Heart left ventricle (tissue), 16 donors: ENCODE data around the gene SLC46A3. TPM values are rescaled to one million over a fixed set of nuclear protein-coding genes. Genes with fewer than 3 reads are reported as not detected.
A peak's percentile ranks its signal among the peaks of the same experiment; 100 is the strongest.

Source experiments
- ATAC-seq, 4 donors: fragments of 200-7000 bp; cut with Tn5 transposase; one replicate each; pipeline ENCODE4 v1.9.1; 2020 to 2022; ENCODE audit warnings: moderate library complexity in 4 of 4, mild to moderate bottlenecking in 3 of 4, moderate number of reproducible peaks in 1 of 4
- DNase-seq, 5 donors: peaks; one replicate each; pipeline ENCODE4 v3.0.0-alpha.2; 2020
- H3K27ac ChIP-seq, 12 donors: fragments of 200-600 bp; sonication (generic) in 4 of 12; one replicate each; pipeline versions ENCODE4 v1.5.0 to v1.8.0; 2016 to 2022; ENCODE audit warnings: mild to moderate bottlenecking in 2 of 12
- H3K27me3 ChIP-seq, 9 donors: fragments of 200-600 bp; sonication (generic) in 2 of 9; one replicate each; pipeline versions ENCODE4 v1.5.1 to v1.8.0; 2016 to 2022; ENCODE audit warnings: mild to moderate bottlenecking in 3 of 9
- H3K36me3 ChIP-seq, 9 donors: fragments of 200-600 bp; sonication (generic) in 2 of 9; one replicate each; pipeline versions ENCODE4 v1.5.0 to v1.8.0; 2018 to 2022; ENCODE audit warnings: mild to moderate bottlenecking in 2 of 9
- H3K4me1 ChIP-seq, 12 donors: fragments of 200-600 bp; sonication (generic) in 4 of 12; one replicate each; pipeline versions ENCODE4 v1.5.0 to v1.8.0; 2016 to 2022; ENCODE audit warnings: mild to moderate bottlenecking in 3 of 12
- H3K4me3 ChIP-seq, 12 donors: fragments of 200-600 bp; sonication (generic) in 4 of 12; one replicate each; pipeline versions ENCODE4 v1.5.0 to v1.8.0; 2017 to 2022; ENCODE audit warnings: mild to moderate bottlenecking in 9 of 12, moderate library complexity in 4 of 12
- H3K9me3 ChIP-seq, 12 donors: fragments of 200-600 bp; sonication (generic) in 4 of 12; one replicate each; pipeline versions ENCODE4 v1.5.0 to v1.8.0; 2016 to 2022; ENCODE audit warnings: mild to moderate bottlenecking in 1 of 12
- POLR2A ChIP-seq, 2 donors: fragments of 450-650 bp; IDR thresholded peaks; one replicate each; pipeline ENCODE4 v1.6.1; 2017; ENCODE audit warnings: antibody characterized with exemption in 2 of 2, mild to moderate bottlenecking in 2 of 2, moderate library complexity in 2 of 2
- WGBS, 4 donors: extraction: QIAGEN DNeasy Blood & Tissue Kit in 2 of 4; methylation state at CpG; one replicate each; pipeline versions ENCODE4 v1.1.5 to v1.1.7; 2013 to 2018; 5-methylcytosine and 5-hydroxymethylcytosine counted together
- intact Hi-C, 10 donors: fragments of 100-400 bp; cut with DNase I; formaldehyde crosslinking; loops; one replicate each; pipeline versions ENCODE4 v1.11.1 to v1.14.2; 2022
- polyA plus RNA-seq, 2 donors: library from polyadenylated mRNA; stranded (reverse); fragments of 200-250 nt; gene quantifications; one replicate each; pipeline ENCODE4 v1.2.3, GENCODE V29; 2013
- total RNA-seq, 9 donors: library from RNA; depleted of rRNA in 2 of 9; stranded (reverse); fragments of >200 nt in 2 of 9; fragmentation: NEBNext Ultra II Directional in 3 of 9; extraction: Animal tissue kit (Norgen Biotek cat#: 25700) in 3 of 9; gene quantifications; one replicate each; pipeline versions ENCODE4 v1.1.0 to v1.2.4, GENCODE V29; 2016 to 2023
- TF ChIP-seq, protein P1 (sequence below), 12 donors: fragments of 200-600 bp; sonication (generic) in 4 of 12; IDR thresholded peaks; one replicate each; pipeline versions ENCODE4 v1.5.0 to v1.8.0; 2018 to 2022; ENCODE audit warnings: antibody characterized with exemption in 12 of 12, mild to moderate bottlenecking in 5 of 12
- donor health status: ischemic (EF 13 %, LVEDD 7.1; RV severe dilation, severe dysfunction).
- donor health status: healthy with polysubstance abuse.
- donor health status: DM: no; HTN: yes; CAD: no.
- donor health status: DM: no; HTN: no; CAD: no.
- donor health status: ischemic (EF 25% LVEDD 6.9; RV normal size, moderate dysfunction).
- donor health status: ischemic (EF 25% LVEDD 5.7; RV mildly dilated, moderate dysfunction).
- donor health status: healthy.
- donor health status: DM: yes; HTN: yes; CAD: no.
- donor health status: ischemic (EF 35%, LVEDD 5.7; RV mildly dilated, moderate dysfunction).
- donor health status: nonischemic (EF 11% LVEDD 7.7; RV severe dilation, severe dysfunction).
- donor health status: DM: yes; HTN: yes; CAD: no.
- donor health status: PGD.
- donor health status: ischemic (EF 29% LVEDD 5.4; RV normal size, mild dysfunction).
- donor health status: nonischemic (EF 23%, LVEDD 6.1; RV moderate dilation, normal function).

Gene SLC46A3
- total and polyA plus RNA-seq, 11 donors: 11.1 to 18.1 (median 16.2) TPM

DNA sequence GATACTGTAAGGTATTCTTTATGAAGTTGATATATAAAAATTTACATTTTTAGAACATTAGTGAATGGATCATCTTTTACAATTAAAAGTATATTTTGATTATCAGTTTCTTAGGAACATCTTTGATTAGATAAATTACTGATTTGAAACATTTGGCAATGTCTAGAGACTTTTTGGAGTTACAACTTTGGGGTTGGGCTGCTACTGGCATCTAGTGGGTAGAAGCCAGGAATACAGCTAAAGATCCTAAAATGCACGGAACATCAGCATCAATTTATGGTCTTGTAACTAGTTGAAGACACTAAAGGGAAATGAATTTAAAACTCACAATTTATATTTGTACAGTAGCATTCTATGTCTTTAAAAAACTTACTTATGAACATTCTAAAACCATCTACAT is 40.0 kb downstream of the SLC46A3 start:
- TF ChIP-seq, protein P1, sequence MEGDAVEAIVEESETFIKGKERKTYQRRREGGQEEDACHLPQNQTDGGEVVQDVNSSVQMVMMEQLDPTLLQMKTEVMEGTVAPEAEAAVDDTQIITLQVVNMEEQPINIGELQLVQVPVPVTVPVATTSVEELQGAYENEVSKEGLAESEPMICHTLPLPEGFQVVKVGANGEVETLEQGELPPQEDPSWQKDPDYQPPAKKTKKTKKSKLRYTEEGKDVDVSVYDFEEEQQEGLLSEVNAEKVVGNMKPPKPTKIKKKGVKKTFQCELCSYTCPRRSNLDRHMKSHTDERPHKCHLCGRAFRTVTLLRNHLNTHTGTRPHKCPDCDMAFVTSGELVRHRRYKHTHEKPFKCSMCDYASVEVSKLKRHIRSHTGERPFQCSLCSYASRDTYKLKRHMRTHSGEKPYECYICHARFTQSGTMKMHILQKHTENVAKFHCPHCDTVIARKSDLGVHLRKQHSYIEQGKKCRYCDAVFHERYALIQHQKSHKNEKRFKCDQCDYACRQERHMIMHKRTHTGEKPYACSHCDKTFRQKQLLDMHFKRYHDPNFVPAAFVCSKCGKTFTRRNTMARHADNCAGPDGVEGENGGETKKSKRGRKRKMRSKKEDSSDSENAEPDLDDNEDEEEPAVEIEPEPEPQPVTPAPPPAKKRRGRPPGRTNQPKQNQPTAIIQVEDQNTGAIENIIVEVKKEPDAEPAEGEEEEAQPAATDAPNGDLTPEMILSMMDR (IDR thresholded peaks at IDR 0.05): peak in 2 of 12 donors; percentile 9 to 18
- TF ChIP-seq POLR2A (IDR thresholded peaks at IDR 0.05): no peak
- H3K4me1 ChIP-seq: no peaks in the 10 kb centered on the region
- peaks cover 0 to 76% (median 67%) of the 10 kb centered on the region in 9 donors for H3K36me3 ChIP-seq

DNA sequence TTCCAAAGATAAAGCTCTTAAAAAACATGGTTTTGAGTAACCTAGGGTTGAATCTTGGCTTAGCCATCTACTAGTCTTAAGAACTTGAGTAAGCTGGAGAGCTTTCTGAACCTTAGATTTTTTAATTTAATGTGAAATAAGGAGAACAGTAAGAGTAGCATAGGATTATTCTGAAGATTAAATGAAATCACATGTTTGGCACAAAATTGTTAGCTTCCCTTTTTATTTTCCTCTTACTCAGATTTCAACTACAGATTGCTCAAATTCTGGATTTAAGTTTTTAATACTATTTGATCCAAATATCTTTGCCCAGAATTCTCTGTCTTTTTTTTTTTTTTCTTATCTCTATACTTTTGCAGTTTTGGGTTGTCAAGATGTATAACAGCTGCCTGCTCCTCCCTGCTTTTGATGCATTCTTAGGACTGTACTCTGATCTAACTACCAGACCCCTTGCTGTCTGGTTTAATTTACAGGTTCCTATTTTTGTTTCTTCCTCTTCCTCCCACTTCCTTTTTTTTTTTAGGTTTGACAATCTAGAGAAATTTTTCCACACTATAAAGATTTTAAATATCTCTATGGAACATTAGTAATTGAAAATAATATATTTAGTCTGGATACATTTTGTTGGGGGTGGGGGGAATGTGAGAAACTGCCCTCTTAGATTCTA is 47.5 kb downstream of the SLC46A3 start:
- intact Hi-C loops: loop anchor here in 1 of 10 donors (10.0 kb wide), 1 partner anchor 124 kb away; no protein-coding TSS in a partner anchor
- no peak overlapping the region for H3K4me3 ChIP-seq
- peaks cover 0 to 26% (median 0%) of the 10 kb centered on the region in 12 donors for H3K4me1 ChIP-seq
- DNase-seq (no peak), ATAC-seq (no peak)
- TF ChIP-seq POLR2A (IDR thresholded peaks at IDR 0.05): no peak
- TF ChIP-seq, protein P1 (IDR thresholded peaks at IDR 0.05): no peak
- no peaks in the 10 kb centered on the region for H3K27me3 ChIP-seq
- H3K9me3 ChIP-seq: no peaks in the 10 kb centered on the region
- H3K36me3 ChIP-seq: peaks cover 0 to 100% (median 100%) of the 10 kb centered on the region in 9 donors
- peak overlapping the region in 2 of 12 donors; percentile 18 to 74 for H3K27ac ChIP-seq

More for the DNA sequence above, 40.0 kb downstream of the SLC46A3 start:
- ATAC-seq: no peak
- Histone ChIP-seq H3K4me3 (no peak overlapping the region), H3K27ac (no peak overlapping the region), H3K27me3 (no peaks in the 10 kb centered on the region), H3K9me3 (no peaks in the 10 kb centered on the region)
- 79 to 95% (median 82%) methylated on average over 1 of the region's 1 CpG for WGBS, 4 donors
- intact Hi-C loops: loop anchor here in 4 of 10 donors (2.0 to 10.0 kb wide), 3 partner anchors 116 to 118 kb away; no protein-coding TSS in a partner anchor
- no peak for DNase-seq

- WGBS, 4 donors: 88 to 94% (median 89%) methylated on average over 9 of the region's 9 CpGs
- ATAC-seq: no peak
- H3K9me3 ChIP-seq: no peaks in the 10 kb centered on the region
These were observed 51.8 kb downstream of the SLC46A3 start for GRCh38 chr13:28666897-28667488.

More at GRCh38 chr13:28666897-28667488, 51.8 kb downstream of the SLC46A3 start:
- TF ChIP-seq, protein P1 (IDR thresholded peaks at IDR 0.05): no peak
- TF ChIP-seq POLR2A (IDR thresholded peaks at IDR 0.05): no peak
- DNase-seq: no peak
- H3K4me3 ChIP-seq: no peak overlapping the region
- H3K36me3 ChIP-seq: peaks cover 0 to 100% (median 100%) of the 10 kb centered on the region in 9 donors
- H3K27ac ChIP-seq: no peak overlapping the region
- intact Hi-C loops: loop anchor here in 2 of 10 donors (5.0 to 10.0 kb wide), 3 partner anchors 35 to 1022 kb away; partner anchors contain the start of gene SLC46A3 (in 1 of the 2)
- H3K4me1 ChIP-seq: peaks cover 0 to 31% (median 5%) of the 10 kb centered on the region in 12 donors
- H3K27me3 ChIP-seq: no peaks in the 10 kb centered on the region
